Karpas-422 (cell line): ENCODE measurements around the gene LYST. TPM values are rescaled to one million over a fixed set of nuclear protein-coding genes. Genes with fewer than 3 reads are reported as not detected.

Experiments
- DNase-seq: peaks from one replicate; pipeline ENCODE4 v3.0.0-alpha.2; 2015
- H2AFZ ChIP-seq: fragments of 200-600 bp; sonication (generic); 2 replicates; pipeline ENCODE4 v1.6.1; 2014; ENCODE audit warnings: antibody characterized with exemption, low read length, mixed read lengths
- H3K27ac ChIP-seq: fragments of 200-600 bp; sonication (generic); 2 replicates; pipeline ENCODE4 v1.5.1; 2014; ENCODE audit warnings: mild to moderate bottlenecking, low read length, moderate library complexity
- H3K27me3 ChIP-seq: fragments of 200-600 bp; sonication (generic); 2 replicates; pipeline ENCODE4 v1.6.1; 2014; ENCODE audit warnings: low read length, mixed read lengths
- H3K36me3 ChIP-seq: fragments of 200-600 bp; sonication (generic); 2 replicates; pipeline ENCODE4 v1.6.1; 2014; ENCODE audit warnings: low read length, mixed read lengths; ENCODE audit not compliant: insufficient read depth
- H3K4me1 ChIP-seq: fragments of 200-600 bp; sonication (generic); 2 replicates; pipeline ENCODE4 v1.6.1; 2014; ENCODE audit warnings: mild to moderate bottlenecking, low read length, mixed read lengths
- H3K4me2 ChIP-seq: fragments of 200-600 bp; sonication (generic); 2 replicates; pipeline ENCODE4 v1.6.1; 2014; ENCODE audit warnings: low read length, low read depth, mild to moderate bottlenecking; ENCODE audit not compliant: poor library complexity, severe bottlenecking
- H3K4me3 ChIP-seq: fragments of 200-600 bp; sonication (generic); 2 replicates; pipeline ENCODE4 v1.5.1; 2014; ENCODE audit warnings: mild to moderate bottlenecking, antibody characterized with exemption, low read length, mixed read lengths
- H3K79me2 ChIP-seq: fragments of 200-600 bp; sonication (generic); 2 replicates; pipeline ENCODE4 v1.6.1; 2014; ENCODE audit warnings: mild to moderate bottlenecking, low read length, mixed read lengths
- H3K9ac ChIP-seq: fragments of 200-600 bp; sonication (generic); 2 replicates; pipeline ENCODE4 v1.6.0; 2014; ENCODE audit warnings: low read length
- H3K9me2 ChIP-seq: fragments of 200-600 bp; sonication (generic), shearing (Covaris generic); replicated peaks from 2 replicates; pipeline ENCODE4 v1.6.0; 2014; ENCODE audit warnings: mild to moderate bottlenecking, low read length, moderate library complexity; ENCODE audit not compliant: insufficient read depth
- H3K9me3 ChIP-seq: fragments of 300-700, 200-600 bp; sonication (generic); 2 replicates; pipeline ENCODE4 v1.6.1; 2014; ENCODE audit warnings: low read length, mixed read lengths
- H4K20me1 ChIP-seq: fragments of 200-600 bp; sonication (generic); 2 replicates; pipeline ENCODE4 v1.6.1; 2014; ENCODE audit warnings: mild to moderate bottlenecking, antibody characterized with exemption, low read length, low read depth; ENCODE audit not compliant: insufficient read depth
- total RNA-seq: library from RNA; depleted of rRNA; stranded (reverse); fragments of >200 nt; shearing (Covaris generic); gene quantifications from 2 replicates; pipeline ENCODE4 v1.2.3, GENCODE V29; 2014; ENCODE audit warnings: low replicate concordance

The LYST gene
- total RNA-seq, 1 experiment from 2014 or later, result 7.8 TPM

- Histone ChIP-seq H2AFZ (no peak overlapping the region), H3K9ac (no peak overlapping the region), H3K4me2 (no peak overlapping the region), H4K20me1 (no peaks in the 10 kb centered on the region), H3K9me2 (no peaks in the 10 kb centered on the region), H3K36me3 (no peaks in the 10 kb centered on the region), H3K27me3 (no peaks in the 10 kb centered on the region), H3K9me3 (no peaks in the 10 kb centered on the region), H3K4me1 (no peaks in the 10 kb centered on the region), H3K27ac (no peak overlapping the region), H3K79me2 (no peaks in the 10 kb centered on the region), H3K4me3 (no peak overlapping the region)
- DNase-seq, result no peak
Measured at GRCh38 chr1:235784950-235785349, 81.8 kb downstream of the LYST start.

GRCh38 chr1:235783148-235783776, 83.4 kb downstream of the LYST start:
- no peak overlapping the region for H3K27ac ChIP-seq
- no peaks in the 10 kb centered on the region for H3K9me3 ChIP-seq
- H4K20me1 ChIP-seq, result no peaks in the 10 kb centered on the region

GRCh38 chr1:235782601-235783000, 84.1 kb downstream of the LYST start:
- H3K79me2 ChIP-seq, result no peaks in the 10 kb centered on the region
- H3K9ac ChIP-seq, result no peak overlapping the region
- H3K36me3 ChIP-seq, result no peaks in the 10 kb centered on the region
- H3K4me1 ChIP-seq, result no peaks in the 10 kb centered on the region
- H3K9me3 ChIP-seq, result no peaks in the 10 kb centered on the region
- no peak overlapping the region for H3K27ac ChIP-seq
- H3K4me2 ChIP-seq, result no peak overlapping the region
- DNase-seq, result no peak
- H3K9me2 ChIP-seq, result no peaks in the 10 kb centered on the region
- no peak overlapping the region for H2AFZ ChIP-seq
- no peaks in the 10 kb centered on the region for H4K20me1 ChIP-seq
- H3K27me3 ChIP-seq, result no peaks in the 10 kb centered on the region
- no peak overlapping the region for H3K4me3 ChIP-seq

More at GRCh38 chr1:235783148-235783776, 83.4 kb downstream of the LYST start:
- no peak overlapping the region for H3K4me3 ChIP-seq
- DNase-seq, result peak; percentile 69
- H3K9ac ChIP-seq, result no peak overlapping the region
- no peaks in the 10 kb centered on the region for H3K4me1 ChIP-seq
- H3K4me2 ChIP-seq, result no peak overlapping the region
- H2AFZ ChIP-seq, result no peak overlapping the region
- H3K27me3 ChIP-seq, result no peaks in the 10 kb centered on the region
- H3K9me2 ChIP-seq, result no peaks in the 10 kb centered on the region
- no peaks in the 10 kb centered on the region for H3K79me2 ChIP-seq
- H3K36me3 ChIP-seq, result no peaks in the 10 kb centered on the region

- Histone ChIP-seq H3K36me3 (no peaks in the 10 kb centered on the region), H2AFZ (no peak overlapping the region), H3K79me2 (no peaks in the 10 kb centered on the region), H3K27me3 (no peaks in the 10 kb centered on the region), H3K9me2 (no peaks in the 10 kb centered on the region), H3K27ac (no peak overlapping the region), H3K4me3 (no peak overlapping the region), H3K4me2 (no peak overlapping the region), H4K20me1 (no peaks in the 10 kb centered on the region), H3K9ac (no peak overlapping the region), H3K4me1 (no peaks in the 10 kb centered on the region), H3K9me3 (no peaks in the 10 kb centered on the region)
- DNase-seq, result no peak
Measured at GRCh38 chr1:235781807-235782206, 84.9 kb downstream of the LYST start.

DNA sequence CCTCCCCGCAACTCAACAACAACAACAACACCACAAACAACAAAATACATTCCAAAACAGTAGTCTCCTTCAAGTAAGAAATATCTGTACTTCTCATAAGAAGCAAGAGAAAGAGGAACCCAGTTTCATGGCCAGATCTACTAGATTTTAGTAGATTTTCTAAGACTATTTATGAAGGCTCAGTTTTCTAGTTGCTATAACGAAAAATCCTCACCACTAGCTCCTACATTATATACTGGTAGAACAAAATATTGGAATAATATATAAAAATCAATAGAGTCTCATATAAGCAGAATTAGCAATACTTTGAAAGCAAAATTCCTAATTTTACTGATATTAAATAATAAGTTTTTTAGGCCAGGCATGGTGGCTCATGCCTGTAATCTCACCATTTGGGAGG, 86.9 kb downstream of the LYST start:
- Histone ChIP-seq H3K36me3 (no peaks in the 10 kb centered on the region), H3K79me2 (no peaks in the 10 kb centered on the region), H3K27ac (no peak overlapping the region), H3K4me1 (no peaks in the 10 kb centered on the region), H3K9me2 (no peaks in the 10 kb centered on the region), H3K9me3 (no peaks in the 10 kb centered on the region), H3K4me2 (no peak overlapping the region), H4K20me1 (no peaks in the 10 kb centered on the region), H2AFZ (no peak overlapping the region), H3K4me3 (no peak overlapping the region), H3K27me3 (no peaks in the 10 kb centered on the region), H3K9ac (no peak overlapping the region)
- no peak for DNase-seq

DNA sequence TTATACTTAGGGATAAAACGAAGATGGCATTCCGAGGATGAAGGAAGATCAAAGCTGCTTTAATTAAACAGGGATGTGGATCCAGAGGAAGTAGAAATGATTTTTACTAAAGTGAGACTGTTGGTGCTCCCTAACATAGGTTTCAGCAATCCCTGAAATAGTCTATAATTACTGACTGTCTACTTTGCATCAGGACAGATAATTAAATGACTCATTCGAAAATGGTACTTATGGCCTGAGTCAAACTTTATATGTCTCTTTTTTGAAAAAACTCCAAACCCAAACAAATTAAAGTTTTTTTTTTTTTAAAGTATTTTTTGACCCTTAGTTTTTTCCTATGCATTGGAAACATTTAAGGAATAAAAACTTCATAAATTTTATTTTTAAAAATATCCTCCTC, 90.3 kb downstream of the LYST start:
- H3K27ac ChIP-seq, result no peak overlapping the region
- no peaks in the 10 kb centered on the region for H3K9me3 ChIP-seq
- no peak for DNase-seq
- no peaks in the 10 kb centered on the region for H3K79me2 ChIP-seq
- no peak overlapping the region for H2AFZ ChIP-seq
- no peaks in the 10 kb centered on the region for H4K20me1 ChIP-seq
- no peaks in the 10 kb centered on the region for H3K27me3 ChIP-seq
- H3K4me3 ChIP-seq, result no peak overlapping the region
- no peak overlapping the region for H3K4me2 ChIP-seq
- no peaks in the 10 kb centered on the region for H3K9me2 ChIP-seq
- no peaks in the 10 kb centered on the region for H3K36me3 ChIP-seq
- H3K4me1 ChIP-seq, result no peaks in the 10 kb centered on the region
- H3K9ac ChIP-seq, result no peak overlapping the region

- Histone ChIP-seq H3K9me3 (no peaks in the 10 kb centered on the region), H3K4me3 (no peak overlapping the region), H3K9ac (no peak overlapping the region), H3K9me2 (no peaks in the 10 kb centered on the region), H2AFZ (no peak overlapping the region), H3K27me3 (no peaks in the 10 kb centered on the region), H4K20me1 (no peaks in the 10 kb centered on the region), H3K79me2 (no peaks in the 10 kb centered on the region), H3K4me1 (no peaks in the 10 kb centered on the region), H3K36me3 (no peaks in the 10 kb centered on the region), H3K27ac (no peak overlapping the region), H3K4me2 (no peak overlapping the region)
- DNase-seq, result no peak
Measured at GRCh38 chr1:235775246-235775860, 91.4 kb downstream of the LYST start.

DNA sequence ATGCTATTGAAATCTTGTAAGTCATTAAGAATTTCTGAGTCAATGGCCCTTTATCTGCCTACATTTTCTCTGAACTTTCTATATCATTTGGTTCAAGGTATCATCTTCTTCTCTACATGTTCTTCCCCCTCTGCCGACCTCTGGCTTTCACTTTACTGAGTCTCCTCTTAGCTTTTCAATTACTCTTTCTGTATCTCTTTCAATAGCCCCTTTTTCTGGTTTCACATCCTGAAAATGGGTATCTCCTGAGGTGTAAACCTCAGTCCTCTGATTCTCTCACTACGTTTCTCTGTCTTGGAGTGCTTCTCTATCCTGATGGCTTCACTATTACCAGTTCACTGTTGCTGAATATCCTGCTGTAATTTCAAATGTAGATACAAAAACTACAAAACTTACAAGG, 98.9 kb downstream of the LYST start:
- Histone ChIP-seq H3K9me2 (no peaks in the 10 kb centered on the region), H4K20me1 (no peaks in the 10 kb centered on the region), H3K27ac (no peak overlapping the region), H3K4me2 (no peak overlapping the region), H3K79me2 (no peaks in the 10 kb centered on the region), H3K36me3 (no peaks in the 10 kb centered on the region), H3K9me3 (no peaks in the 10 kb centered on the region), H3K27me3 (no peaks in the 10 kb centered on the region), H2AFZ (no peak overlapping the region), H3K4me3 (no peak overlapping the region), H3K9ac (no peak overlapping the region), H3K4me1 (no peaks in the 10 kb centered on the region)
- DNase-seq, result no peak
